SK-N-MC (cell line): ENCODE data around the gene TECPR2.

ENCODE experiments used
- EZH2 ChIP-seq: fragments of 200-600 bp; sonication (generic); IDR thresholded peaks from one replicate; pipeline ENCODE4 v1.6.1; 2017; ENCODE audit warnings: antibody characterized with exemption
- FOXP2 ChIP-seq: optimal IDR thresholded peaks from 2 replicates; pipeline ENCODE3; 2011; ENCODE audit warnings: mild to moderate bottlenecking, moderate library complexity; ENCODE audit not compliant: insufficient read depth; ENCODE audit errors: extremely low read length, control extremely low read depth
- POLR2AphosphoS5 ChIP-seq: IDR thresholded peaks from 2 replicates; pipeline ENCODE4 v1.6.1; 2012; ENCODE audit warnings: mild to moderate bottlenecking, low read depth, low read length, borderline replicate concordance

GRCh38 chr14:102538602-102539543, 176.1 kb downstream of the TECPR2 start:
- TF ChIP-seq EZH2 (no peak), POLR2AphosphoS5 (no peak), FOXP2 (no peak)
